OCI-LY7 (cell line): ENCODE results near the gene NOD2. TPM values are rescaled to one million over a fixed set of nuclear protein-coding genes. Genes with fewer than 3 reads are reported as not detected.

Source experiments
- BruUV-seq: library from RNA; stranded (reverse); fragments of 400-500 nt; replicated peaks from 2 replicates; lab custom pipeline; 2021; lab: Mats Ljungman, UMichigan
- CTCF ChIA-PET: fragments of 300-600 bp; sonication (Branson Sonifier 250); formaldehyde crosslinking; loops from one replicate; lab custom pipeline; 2022; ENCODE audit warnings: antibody characterized with exemption; ENCODE audit not compliant: unreplicated experiment; lab: Charles Lee
- POLR2A ChIA-PET: fragments of 300-600 bp; sonication (Branson Sonifier 250); formaldehyde crosslinking; loops from one replicate; lab custom pipeline; 2022; ENCODE audit warnings: antibody characterized with exemption; lab: Charles Lee
- DNase-seq: peaks from one replicate; pipeline ENCODE4 v3.0.0-alpha.2; 2015; ENCODE audit warnings: low spot score
- H2AFZ ChIP-seq: fragments of 200-600 bp; sonication (generic), shearing (Covaris generic); 2 replicates; pipeline ENCODE4 v1.6.1; 2014; ENCODE audit warnings: mild to moderate bottlenecking, antibody characterized with exemption, low read length, moderate library complexity
- H3K27ac ChIP-seq: fragments of 200-600 bp; sonication (generic); 2 replicates; pipeline ENCODE4 v1.5.1; 2014; ENCODE audit warnings: mixed run types, low read depth, mild to moderate bottlenecking, moderate library complexity, low read length, inconsistent platforms; ENCODE audit not compliant: poor library complexity, severe bottlenecking
- H3K36me3 ChIP-seq: fragments of 200-600 bp; sonication (generic); 2 replicates; pipeline ENCODE4 v1.6.1; 2014; ENCODE audit warnings: mild to moderate bottlenecking, antibody characterized with exemption, low read length, moderate library complexity, mixed read lengths; ENCODE audit not compliant: insufficient read depth
- H3K4me1 ChIP-seq: fragments of 200-600 bp; sonication (generic); 2 replicates; pipeline ENCODE4 v1.5.1; 2014; ENCODE audit warnings: mild to moderate bottlenecking, low read length; ENCODE audit not compliant: insufficient read depth, poor library complexity, severe bottlenecking
- H3K4me2 ChIP-seq: fragments of 200-600 bp; sonication (generic); 2 replicates; pipeline ENCODE4 v1.6.1; 2014; ENCODE audit warnings: mild to moderate bottlenecking, low read length
- H3K4me3 ChIP-seq: fragments of 200-600 bp; sonication (generic); 2 replicates; pipeline ENCODE4 v1.5.1; 2014; ENCODE audit warnings: mild to moderate bottlenecking, low read depth, low read length; ENCODE audit not compliant: poor library complexity, severe bottlenecking
- H3K79me2 ChIP-seq: fragments of 200-600 bp; sonication (generic); 2 replicates; pipeline ENCODE4 v1.6.1; 2016; ENCODE audit warnings: low read depth, mild to moderate bottlenecking, low read length, moderate library complexity, mixed read lengths; ENCODE audit not compliant: insufficient read depth
- H3K9me2 ChIP-seq: fragments of 200-600 bp; sonication (generic); 2 replicates; pipeline ENCODE4 v1.6.1; 2016; ENCODE audit warnings: mild to moderate bottlenecking, low read length, mixed read lengths; ENCODE audit not compliant: insufficient read depth
- H3K9me3 ChIP-seq: fragments of 200-600 bp; sonication (generic); 2 replicates; pipeline ENCODE4 v1.6.1; 2014; ENCODE audit warnings: mild to moderate bottlenecking, mixed run types, low read length, mixed read lengths
- H4K20me1 ChIP-seq: fragments of 200-600 bp; sonication (generic); 2 replicates; pipeline ENCODE4 v1.6.1; 2014; ENCODE audit warnings: mild to moderate bottlenecking, antibody characterized with exemption, low read length, moderate library complexity, mixed read lengths; ENCODE audit not compliant: insufficient read depth
- EZH2phosphoT487 ChIP-seq: fragments of 200-600 bp; sonication (generic); IDR thresholded peaks from 2 replicates; pipeline ENCODE4 v1.6.1; 2018; ENCODE audit warnings: low read depth, borderline replicate concordance, mild to moderate bottlenecking, mixed run types, antibody characterized with exemption, low read length, moderate library complexity, mixed read lengths
- intact Hi-C: fragments of 100-400 bp; cut with micrococcal nuclease; formaldehyde crosslinking; loops from one replicate; pipeline ENCODE4 v1.10.0; 2022; ENCODE audit not compliant: unreplicated experiment
- total RNA-seq, 2 experiments: library from RNA; depleted of rRNA in 1 of 2; stranded (reverse); fragments of >200 nt in 1 of 2; shearing (Covaris generic) in 1 of 2; gene quantifications; 2 replicates each; pipeline ENCODE4 v1.2.3, GENCODE V29; 2014 to 2022
- TF ChIP-seq, protein P1 (sequence below): fragments of 200-600 bp; sonication (generic); conservative IDR thresholded peaks from 2 replicates; pipeline ENCODE4 v1.5.1; 2014; ENCODE audit warnings: mild to moderate bottlenecking, antibody characterized with exemption, low read length, moderate library complexity, mixed read lengths

The NOD2 gene
- total RNA-seq, 2 experiments from 2014 or later: not detected

DNA sequence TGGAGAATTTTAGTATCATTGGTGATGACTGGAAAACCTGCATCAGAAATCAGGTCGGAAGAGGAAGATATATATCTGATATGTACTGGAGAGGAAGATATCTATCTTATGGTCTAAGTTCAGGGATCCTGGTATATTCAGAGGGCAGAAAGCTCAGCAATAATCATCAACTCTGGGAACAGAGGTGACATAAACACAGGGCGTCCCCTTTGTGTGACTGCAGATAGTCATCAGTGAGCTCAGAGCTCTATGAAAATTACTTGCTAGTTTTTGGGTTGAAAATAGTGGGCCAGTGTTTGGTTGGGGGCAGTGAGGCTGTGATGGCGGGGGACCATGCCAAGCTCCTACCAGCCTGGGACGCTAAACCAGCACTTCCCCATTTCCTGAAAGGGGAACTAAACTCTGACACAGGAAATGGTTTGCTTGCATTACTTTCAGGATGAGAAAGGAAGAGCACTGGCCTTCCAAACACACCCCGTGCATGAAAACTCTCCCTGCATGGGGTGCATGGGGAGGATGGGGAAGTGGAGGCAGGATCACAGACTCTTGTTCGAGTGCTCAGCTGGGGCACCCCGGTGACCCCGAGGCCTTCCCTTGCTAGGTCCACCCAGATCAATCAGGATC lies 15.8 kb downstream of the NOD2 start:
- Histone ChIP-seq H3K27ac (no peak overlapping the region), H4K20me1 (no peaks in the 10 kb centered on the region), H2AFZ (no peak overlapping the region), H3K36me3 (no peaks in the 10 kb centered on the region), H3K4me3 (no peak overlapping the region), H3K9me2 (no peaks in the 10 kb centered on the region), H3K9me3 (peaks cover 12% of the 10 kb centered on the region; the same call in 1 of the 2 replicates), H3K4me2 (no peak overlapping the region), H3K79me2 (no peaks in the 10 kb centered on the region), H3K4me1 (no peaks in the 10 kb centered on the region)
- ChIA-PET CTCF (no interaction called here), POLR2A (interaction anchor here (0.8 kb wide), 1 partner anchor 10 kb away, joined by 3 read pairs; no protein-coding TSS in a partner anchor)
- peak; percentile 11 for DNase-seq
- intact Hi-C loops: no loop called here
- no TSS peak for BruUV-seq
- TF ChIP-seq, protein P1, sequence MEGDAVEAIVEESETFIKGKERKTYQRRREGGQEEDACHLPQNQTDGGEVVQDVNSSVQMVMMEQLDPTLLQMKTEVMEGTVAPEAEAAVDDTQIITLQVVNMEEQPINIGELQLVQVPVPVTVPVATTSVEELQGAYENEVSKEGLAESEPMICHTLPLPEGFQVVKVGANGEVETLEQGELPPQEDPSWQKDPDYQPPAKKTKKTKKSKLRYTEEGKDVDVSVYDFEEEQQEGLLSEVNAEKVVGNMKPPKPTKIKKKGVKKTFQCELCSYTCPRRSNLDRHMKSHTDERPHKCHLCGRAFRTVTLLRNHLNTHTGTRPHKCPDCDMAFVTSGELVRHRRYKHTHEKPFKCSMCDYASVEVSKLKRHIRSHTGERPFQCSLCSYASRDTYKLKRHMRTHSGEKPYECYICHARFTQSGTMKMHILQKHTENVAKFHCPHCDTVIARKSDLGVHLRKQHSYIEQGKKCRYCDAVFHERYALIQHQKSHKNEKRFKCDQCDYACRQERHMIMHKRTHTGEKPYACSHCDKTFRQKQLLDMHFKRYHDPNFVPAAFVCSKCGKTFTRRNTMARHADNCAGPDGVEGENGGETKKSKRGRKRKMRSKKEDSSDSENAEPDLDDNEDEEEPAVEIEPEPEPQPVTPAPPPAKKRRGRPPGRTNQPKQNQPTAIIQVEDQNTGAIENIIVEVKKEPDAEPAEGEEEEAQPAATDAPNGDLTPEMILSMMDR: no peak
- TF ChIP-seq EZH2phosphoT487: no peak

DNA sequence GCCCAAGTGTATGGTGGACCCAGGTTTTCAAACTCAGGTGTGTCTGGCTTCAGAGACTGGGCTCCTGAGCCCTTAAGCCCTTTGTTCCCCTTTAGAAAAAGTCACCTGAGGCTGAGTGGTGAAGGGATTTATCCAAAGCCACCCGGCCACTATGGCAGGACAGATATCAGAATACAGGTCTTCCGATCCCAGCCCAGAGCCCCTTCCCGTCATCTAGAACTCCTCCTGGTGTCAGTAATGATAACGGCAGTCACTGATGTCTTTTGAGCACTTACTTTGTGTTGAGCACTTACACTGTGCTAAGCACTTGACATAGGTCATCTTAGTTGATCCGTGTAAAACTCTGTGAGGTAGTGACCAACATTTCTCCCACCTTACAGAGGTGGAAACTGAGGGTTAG lies 16.6 kb downstream of the NOD2 start:
- Histone ChIP-seq H3K4me2 (no peak overlapping the region), H3K4me3 (no peak overlapping the region), H3K9me3 (peaks cover 3% of the 10 kb centered on the region; the same call in 1 of the 2 replicates), H3K9me2 (no peaks in the 10 kb centered on the region), H3K4me1 (no peaks in the 10 kb centered on the region), H3K36me3 (no peaks in the 10 kb centered on the region), H4K20me1 (no peaks in the 10 kb centered on the region), H3K27ac (no peak overlapping the region), H3K79me2 (no peaks in the 10 kb centered on the region), H2AFZ (no peak overlapping the region)
- POLR2A ChIA-PET: no interaction called here
- BruUV-seq: no TSS peak
- no peak for DNase-seq
- TF ChIP-seq, protein P1: no peak
- no peak for TF ChIP-seq EZH2phosphoT487
- CTCF ChIA-PET: no interaction called here
- intact Hi-C loops: no loop called here

DNA sequence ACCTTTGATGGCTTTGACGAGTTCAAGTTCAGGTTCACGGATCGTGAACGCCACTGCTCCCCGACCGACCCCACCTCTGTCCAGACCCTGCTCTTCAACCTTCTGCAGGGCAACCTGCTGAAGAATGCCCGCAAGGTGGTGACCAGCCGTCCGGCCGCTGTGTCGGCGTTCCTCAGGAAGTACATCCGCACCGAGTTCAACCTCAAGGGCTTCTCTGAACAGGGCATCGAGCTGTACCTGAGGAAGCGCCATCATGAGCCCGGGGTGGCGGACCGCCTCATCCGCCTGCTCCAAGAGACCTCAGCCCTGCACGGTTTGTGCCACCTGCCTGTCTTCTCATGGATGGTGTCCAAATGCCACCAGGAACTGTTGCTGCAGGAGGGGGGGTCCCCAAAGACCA lies 17.6 kb downstream of the NOD2 start:
- no TSS peak for BruUV-seq
- DNase-seq: no peak
- H3K4me1 ChIP-seq: no peaks in the 10 kb centered on the region
- H3K79me2 ChIP-seq: no peaks in the 10 kb centered on the region
- H2AFZ ChIP-seq: no peak overlapping the region
- TF ChIP-seq, protein P1: no peak
- TF ChIP-seq EZH2phosphoT487: no peak
- intact Hi-C loops: no loop called here
- no peaks in the 10 kb centered on the region for H3K36me3 ChIP-seq
- POLR2A ChIA-PET: interaction anchor here (0.6 kb wide), 1 partner anchor 8 kb away, joined by 10 read pairs; no protein-coding TSS in a partner anchor
- H3K9me2 ChIP-seq: no peaks in the 10 kb centered on the region
- H3K9me3 ChIP-seq: no peaks in the 10 kb centered on the region
- no peak overlapping the region for H3K4me2 ChIP-seq
- CTCF ChIA-PET: no interaction called here
- H4K20me1 ChIP-seq: no peaks in the 10 kb centered on the region
- no peak overlapping the region for H3K4me3 ChIP-seq
- no peak overlapping the region for H3K27ac ChIP-seq
